ENCODE data around the gene PGA5.

Gene PGA5

GRCh38 chr11:61297746-61298145 is 56.8 kb downstream of the PGA5 start:
- no peak for DNase-seq

- DNase-seq = no peak
These were observed 57.8 kb downstream of the PGA5 start for GRCh38 chr11:61298663-61299244.
